Neural cell (in vitro differentiated cells): ENCODE data around the gene SHISA9. TPM values are rescaled to one million over a fixed set of nuclear protein-coding genes. Genes with fewer than 3 reads are reported as not detected.

Source experiments
- H2AFZ ChIP-seq: fragments of 200-600, 300-800 bp; sonication (generic), shearing (Covaris generic); 2 replicates; pipeline ENCODE4 v1.6.0; 2014; ENCODE audit warnings: low read depth, mild to moderate bottlenecking, antibody characterized with exemption, low read length, moderate library complexity
- H3F3A ChIP-seq: fragments of 200-600 bp; shearing (Covaris generic); 2 replicates; pipeline ENCODE4 v1.6.1; 2016; ENCODE audit warnings: mild to moderate bottlenecking, moderate library complexity, mixed read lengths, antibody characterized with exemption, low read length; ENCODE audit not compliant: insufficient read depth, poor library complexity, severe bottlenecking
- H3K27ac ChIP-seq: fragments of 200-600, 300-800 bp; sonication (generic), shearing (Covaris generic); 2 replicates; pipeline ENCODE4 v1.5.1; 2014; ENCODE audit warnings: mild to moderate bottlenecking, low read length, moderate library complexity
- H3K27me3 ChIP-seq: fragments of 300-800, 200-600 bp; sonication (generic), shearing (Covaris generic); 2 replicates; pipeline ENCODE4 v1.6.0; 2014; ENCODE audit warnings: mild to moderate bottlenecking, low read depth, low read length, moderate library complexity; ENCODE audit not compliant: insufficient read depth
- H3K36me3 ChIP-seq: fragments of 300-800, 200-600 bp; sonication (generic), shearing (Covaris generic); 2 replicates; pipeline ENCODE4 v1.5.1; 2014; ENCODE audit warnings: mild to moderate bottlenecking, antibody characterized with exemption, low read length, moderate library complexity; ENCODE audit not compliant: insufficient read depth
- H3K4me2 ChIP-seq: fragments of 300-800, 200-600 bp; sonication (generic), shearing (Covaris generic); 2 replicates; pipeline ENCODE4 v1.6.0; 2014; ENCODE audit warnings: mild to moderate bottlenecking, low read length
- H3K4me3 ChIP-seq: fragments of 300-800, 200-600 bp; sonication (generic), shearing (Covaris generic); 2 replicates; pipeline ENCODE4 v1.5.1; 2014; ENCODE audit warnings: mild to moderate bottlenecking, low read length, moderate library complexity
- H3K79me2 ChIP-seq: fragments of 200-600 bp; shearing (Covaris generic); replicated peaks from 2 replicates; pipeline ENCODE4 v1.6.0; 2014; ENCODE audit warnings: mild to moderate bottlenecking, low read length, moderate library complexity; ENCODE audit not compliant: insufficient read depth
- H3K9ac ChIP-seq: fragments of 300-800, 200-600 bp; sonication (generic), shearing (Covaris generic); 2 replicates; pipeline ENCODE4 v1.6.1; 2016; ENCODE audit warnings: mild to moderate bottlenecking, low read length, mixed read lengths
- H3K9me2 ChIP-seq: fragments of 200-600 bp; shearing (Covaris generic); 2 replicates; pipeline ENCODE4 v1.6.1; 2016; ENCODE audit warnings: mild to moderate bottlenecking, low read length, mixed read lengths; ENCODE audit not compliant: insufficient read depth
- H3K9me3 ChIP-seq: fragments of 200-600, 300-800 bp; sonication (generic), shearing (Covaris generic); 2 replicates; pipeline ENCODE4 v1.6.1; 2016; ENCODE audit warnings: mild to moderate bottlenecking, mixed run types, low read length, moderate library complexity, mixed read lengths
- H4K20me1 ChIP-seq: fragments of 200-600 bp; shearing (Covaris generic); 2 replicates; pipeline ENCODE4 v1.6.1; 2016; ENCODE audit warnings: mild to moderate bottlenecking, mixed run types; ENCODE audit not compliant: insufficient read depth
- EP300 ChIP-seq: fragments of 450-650 bp; conservative IDR thresholded peaks from 2 replicates; pipeline ENCODE4 v1.6.1; 2014; ENCODE audit warnings: antibody characterized with exemption, mild to moderate bottlenecking, moderate library complexity; ENCODE audit not compliant: poor library complexity, severe bottlenecking
- EZH2 ChIP-seq: fragments of 200-600, 300-800 bp; shearing (Covaris generic), sonication (generic); IDR thresholded peaks from 2 replicates; pipeline ENCODE4 v1.6.1; 2014; ENCODE audit warnings: antibody characterized with exemption, low read length, borderline replicate concordance, mild to moderate bottlenecking; ENCODE audit not compliant: insufficient read depth, poor library complexity, severe bottlenecking
- MXI1 ChIP-seq: fragments of 450-650 bp; conservative IDR thresholded peaks from 2 replicates; pipeline ENCODE4 v1.6.1; 2014; ENCODE audit warnings: antibody characterized with exemption, mild to moderate bottlenecking; ENCODE audit not compliant: poor library complexity, severe bottlenecking
- POLR2AphosphoS5 ChIP-seq: IDR thresholded peaks from 2 replicates; pipeline ENCODE4 v1.6.1; 2012
- RAD21 ChIP-seq: fragments of 450-650 bp; conservative IDR thresholded peaks from 2 replicates; pipeline ENCODE4 v1.6.1; 2014; ENCODE audit warnings: antibody characterized with exemption, mild to moderate bottlenecking, moderate library complexity
- REST ChIP-seq: IDR thresholded peaks from 2 replicates; pipeline ENCODE4 v1.6.1; 2012; ENCODE audit warnings: borderline replicate concordance
- SMC3 ChIP-seq: fragments of 450-650 bp; conservative IDR thresholded peaks from 2 replicates; pipeline ENCODE4 v1.6.1; 2014; ENCODE audit warnings: antibody characterized with exemption, mild to moderate bottlenecking, moderate library complexity; ENCODE audit not compliant: poor library complexity
- TAF1 ChIP-seq: IDR thresholded peaks from 2 replicates; pipeline ENCODE4 v1.6.1; 2012; ENCODE audit warnings: low read depth
- polyA plus RNA-seq: library from polyadenylated mRNA; depleted of rRNA; stranded (reverse); fragments of >200 nt; gene quantifications from 2 replicates; pipeline ENCODE4 v1.2.3, GENCODE V29; 2014
- TF ChIP-seq, protein P1 (sequence below): fragments of 450-650 bp; IDR thresholded peaks from 2 replicates; pipeline ENCODE4 v1.5.1; 2014; ENCODE audit warnings: antibody characterized with exemption, mild to moderate bottlenecking, moderate library complexity; ENCODE audit not compliant: poor library complexity, severe bottlenecking

Gene SHISA9
- polyA plus RNA-seq, 1 donor from 2014 or later, result 2.0 TPM

DNA sequence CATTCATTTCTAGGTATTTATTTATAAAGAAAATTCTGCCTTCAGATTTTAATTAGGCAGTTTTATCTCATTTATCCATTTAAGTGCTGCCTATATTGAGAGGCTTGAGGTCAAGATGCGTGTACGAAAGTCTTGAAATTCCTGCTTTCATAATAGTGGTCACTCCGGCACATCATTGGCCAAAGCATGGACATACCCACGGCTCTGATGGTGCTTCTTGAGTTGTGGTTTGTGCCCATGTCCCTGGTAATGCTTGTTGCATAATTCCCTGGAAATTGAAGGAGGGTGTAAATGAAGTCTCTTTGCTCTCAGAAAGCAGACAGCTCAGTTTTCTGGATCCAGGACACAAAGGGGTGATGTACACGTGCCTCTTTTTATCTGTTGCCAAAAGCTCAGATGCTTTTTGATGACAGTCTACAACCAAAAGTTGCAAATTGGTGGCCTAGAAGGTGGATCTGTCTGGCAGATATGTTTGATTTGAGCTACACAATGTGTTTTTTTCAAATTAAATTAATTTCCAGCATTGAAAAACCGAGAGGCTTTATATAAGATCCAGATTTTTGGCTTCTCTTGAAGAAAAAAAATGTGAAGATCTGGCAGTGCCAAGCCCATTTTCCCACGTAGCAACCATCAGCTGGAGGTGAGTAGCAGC, 94.4 kb downstream of the SHISA9 start:
- H3F3A ChIP-seq, result no peaks in the 10 kb centered on the region
- no peaks in the 10 kb centered on the region for H4K20me1 ChIP-seq
- H3K27me3 ChIP-seq, result no peaks in the 10 kb centered on the region
- TF ChIP-seq EZH2, result no peak
- TF ChIP-seq, protein P1, sequence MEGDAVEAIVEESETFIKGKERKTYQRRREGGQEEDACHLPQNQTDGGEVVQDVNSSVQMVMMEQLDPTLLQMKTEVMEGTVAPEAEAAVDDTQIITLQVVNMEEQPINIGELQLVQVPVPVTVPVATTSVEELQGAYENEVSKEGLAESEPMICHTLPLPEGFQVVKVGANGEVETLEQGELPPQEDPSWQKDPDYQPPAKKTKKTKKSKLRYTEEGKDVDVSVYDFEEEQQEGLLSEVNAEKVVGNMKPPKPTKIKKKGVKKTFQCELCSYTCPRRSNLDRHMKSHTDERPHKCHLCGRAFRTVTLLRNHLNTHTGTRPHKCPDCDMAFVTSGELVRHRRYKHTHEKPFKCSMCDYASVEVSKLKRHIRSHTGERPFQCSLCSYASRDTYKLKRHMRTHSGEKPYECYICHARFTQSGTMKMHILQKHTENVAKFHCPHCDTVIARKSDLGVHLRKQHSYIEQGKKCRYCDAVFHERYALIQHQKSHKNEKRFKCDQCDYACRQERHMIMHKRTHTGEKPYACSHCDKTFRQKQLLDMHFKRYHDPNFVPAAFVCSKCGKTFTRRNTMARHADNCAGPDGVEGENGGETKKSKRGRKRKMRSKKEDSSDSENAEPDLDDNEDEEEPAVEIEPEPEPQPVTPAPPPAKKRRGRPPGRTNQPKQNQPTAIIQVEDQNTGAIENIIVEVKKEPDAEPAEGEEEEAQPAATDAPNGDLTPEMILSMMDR, result no peak
- no peak for TF ChIP-seq POLR2AphosphoS5
- TF ChIP-seq TAF1, result no peak
- TF ChIP-seq REST, result no peak
- no peak for TF ChIP-seq SMC3
- H3K4me2 ChIP-seq, result no peak overlapping the region
- H3K79me2 ChIP-seq, result no peaks in the 10 kb centered on the region
- no peaks in the 10 kb centered on the region for H3K36me3 ChIP-seq
- no peaks in the 10 kb centered on the region for H3K9me2 ChIP-seq
- no peak overlapping the region for H2AFZ ChIP-seq
- no peaks in the 10 kb centered on the region for H3K9me3 ChIP-seq
- no peak overlapping the region for H3K9ac ChIP-seq
- no peak overlapping the region for H3K4me3 ChIP-seq
- no peak overlapping the region for H3K27ac ChIP-seq

DNA sequence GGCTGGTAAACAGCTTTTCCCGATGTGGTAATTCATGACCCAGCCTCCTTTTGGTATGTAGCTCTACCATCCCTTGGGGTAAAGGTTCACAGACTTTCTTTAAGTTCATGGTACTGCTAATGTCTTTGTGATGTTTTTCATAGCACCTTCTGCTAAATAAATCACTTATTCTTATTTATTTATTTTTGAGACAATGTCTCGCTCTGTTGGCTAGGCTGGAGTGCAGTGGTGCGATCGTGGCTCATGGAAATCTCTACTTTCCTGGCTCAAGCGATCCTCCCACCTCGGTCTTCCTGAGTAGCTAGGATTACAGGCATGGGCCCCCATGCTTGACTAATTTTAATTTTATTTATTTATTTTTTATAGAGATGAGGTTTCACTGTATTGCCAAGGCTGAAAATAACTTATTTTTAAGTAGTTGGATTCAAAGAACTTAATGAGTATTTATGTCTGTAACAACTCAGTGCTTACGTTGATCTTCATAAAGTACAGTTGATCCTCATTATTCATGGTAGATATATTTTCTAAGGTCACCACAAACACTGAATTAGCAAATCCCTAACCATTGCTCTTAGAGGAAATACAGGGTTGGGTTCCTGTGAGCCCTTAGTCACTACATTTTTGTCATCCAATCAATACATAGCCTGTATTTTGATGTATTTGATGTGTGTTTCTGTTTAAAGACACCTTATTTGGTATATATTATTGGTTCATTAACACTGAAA, 97.1 kb downstream of the SHISA9 start:
- Histone ChIP-seq H3K9me3 (no peaks in the 10 kb centered on the region), H4K20me1 (no peaks in the 10 kb centered on the region), H3K27me3 (no peaks in the 10 kb centered on the region), H3K4me3 (no peak overlapping the region), H2AFZ (no peak overlapping the region), H3K4me2 (no peak overlapping the region), H3K9me2 (no peaks in the 10 kb centered on the region), H3K9ac (no peak overlapping the region), H3K27ac (no peak overlapping the region), H3F3A (no peaks in the 10 kb centered on the region), H3K36me3 (no peaks in the 10 kb centered on the region), H3K79me2 (no peaks in the 10 kb centered on the region)
- TF ChIP-seq POLR2AphosphoS5, result no peak
- TF ChIP-seq SMC3, result no peak
- TF ChIP-seq TAF1, result no peak
- TF ChIP-seq RAD21, result no peak
- TF ChIP-seq MXI1, result no peak
- no peak for TF ChIP-seq REST
- no peak for TF ChIP-seq EP300
- TF ChIP-seq EZH2, result no peak
- TF ChIP-seq, protein P1, result no peak
